Gastroesophageal sphincter (tissue), 4 donors: Measurements from ENCODE around the gene OR2L3. TPM values are rescaled to one million over a fixed set of nuclear protein-coding genes. Genes with fewer than 3 reads are reported as not detected.

Experiments
- ATAC-seq: fragments of 150-250 bp; one replicate; pipeline ENCODE4 v1.9.1; 2016; ENCODE audit warnings: mild to moderate bottlenecking, moderate library complexity
- H3K27ac ChIP-seq, 4 donors: fragments of 200-600 bp; sonication (generic) in 3 of 4; 1 replicate in 3 of 4; 2 replicates in 1 of 4; pipeline ENCODE4 v1.5.1; 2016 to 2019
- H3K27me3 ChIP-seq: fragments of 200-600 bp; sonication (generic); one replicate; pipeline ENCODE4 v1.5.1; 2019
- H3K36me3 ChIP-seq, 2 donors: fragments of 200-600 bp; sonication (generic); one replicate each; pipeline ENCODE4 v1.5.1; 2019; ENCODE audit warnings: control low read depth in 1 of 2
- H3K4me1 ChIP-seq, 3 donors: fragments of 200-600 bp; sonication (generic); 1 replicate in 2 of 3; 2 replicates in 1 of 3; pipeline ENCODE4 v1.5.1; 2016 to 2019; ENCODE audit warnings: control low read depth in 2 of 3
- H3K4me3 ChIP-seq, 2 donors: fragments of 200-600 bp; sonication (generic); one replicate each; pipeline ENCODE4 v1.5.1; 2019; ENCODE audit warnings: mild to moderate bottlenecking in 1 of 2, moderate library complexity in 1 of 2
- H3K9me3 ChIP-seq, 3 donors: fragments of 200-600 bp; sonication (generic); one replicate each; pipeline ENCODE4 v1.5.1; 2017 to 2019; ENCODE audit warnings: control low read depth in 2 of 3
- EP300 ChIP-seq: sonication (generic); formaldehyde crosslinking; IDR thresholded peaks from one replicate; pipeline ENCODE4 v1.6.1; 2017; ENCODE audit warnings: antibody characterized with exemption, mild to moderate bottlenecking
- POLR2A ChIP-seq, 2 donors: fragments of 450-650 bp; IDR thresholded peaks; one replicate each; pipeline ENCODE4 v1.6.1; 2017; ENCODE audit warnings: antibody characterized with exemption in 2 of 2, mild to moderate bottlenecking in 2 of 2, moderate library complexity in 1 of 2
- POLR2AphosphoS5 ChIP-seq: sonication (generic); formaldehyde crosslinking; IDR thresholded peaks from one replicate; pipeline ENCODE4 v1.6.1; 2017; ENCODE audit warnings: antibody characterized with exemption
- WGBS, 2 donors: methylation state at CpG; one replicate each; pipeline ENCODE4 v1.1.5; 2018; ENCODE audit warnings: low coverage in 1 of 2; 5-methylcytosine and 5-hydroxymethylcytosine counted together
- small RNA-seq, 4 donors: library from RNA; depleted of rRNA; stranded (forward); fragments of <200 nt; gene quantifications; one replicate each; pipeline ENCODE3, GENCODE V24; 2016
- total RNA-seq, 4 donors: library from RNA; depleted of rRNA; stranded (reverse); fragments of >200 nt; gene quantifications; one replicate each; pipeline ENCODE4 v1.1.0, GENCODE V29; 2016
- TF ChIP-seq, protein P1 (sequence below), 4 experiments: fragments of 200-600 bp in 2 of 4; fragments of 450-650 bp in 2 of 4; sonication (generic) in 1 of 4; IDR thresholded peaks; one replicate each; pipeline ENCODE4 v1.5.1; 2017 to 2019; ENCODE audit warnings: antibody characterized with exemption in 4 of 4, mild to moderate bottlenecking in 2 of 4, moderate library complexity in 2 of 4

Gene OR2L3
- total RNA-seq, 4 donors from 2014 or later, result not detected

DNA sequence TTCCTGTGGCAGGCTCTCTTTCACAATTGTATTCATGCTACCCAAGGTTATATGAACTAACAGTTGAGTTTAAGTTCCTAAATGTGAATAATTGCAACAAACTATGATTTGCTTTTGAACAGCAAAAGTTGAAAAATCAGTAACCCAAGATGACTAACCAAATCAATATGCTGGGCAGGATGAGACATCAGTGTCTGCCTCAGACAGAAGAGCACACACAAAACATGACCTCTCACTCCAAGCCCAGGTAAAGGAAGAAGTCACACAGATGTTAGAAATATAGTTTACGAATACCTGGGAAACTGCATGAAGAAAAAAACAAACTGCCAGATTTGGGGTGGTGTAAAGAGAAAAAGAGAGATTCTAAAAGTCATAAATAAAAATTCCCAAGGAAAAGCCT lies 51.9 kb downstream of the OR2L3 start:
- H3K9me3 ChIP-seq, result no peaks in the 10 kb centered on the region
- no peak overlapping the region for H3K27ac ChIP-seq
- no peak for TF ChIP-seq POLR2AphosphoS5
- TF ChIP-seq, protein P1, sequence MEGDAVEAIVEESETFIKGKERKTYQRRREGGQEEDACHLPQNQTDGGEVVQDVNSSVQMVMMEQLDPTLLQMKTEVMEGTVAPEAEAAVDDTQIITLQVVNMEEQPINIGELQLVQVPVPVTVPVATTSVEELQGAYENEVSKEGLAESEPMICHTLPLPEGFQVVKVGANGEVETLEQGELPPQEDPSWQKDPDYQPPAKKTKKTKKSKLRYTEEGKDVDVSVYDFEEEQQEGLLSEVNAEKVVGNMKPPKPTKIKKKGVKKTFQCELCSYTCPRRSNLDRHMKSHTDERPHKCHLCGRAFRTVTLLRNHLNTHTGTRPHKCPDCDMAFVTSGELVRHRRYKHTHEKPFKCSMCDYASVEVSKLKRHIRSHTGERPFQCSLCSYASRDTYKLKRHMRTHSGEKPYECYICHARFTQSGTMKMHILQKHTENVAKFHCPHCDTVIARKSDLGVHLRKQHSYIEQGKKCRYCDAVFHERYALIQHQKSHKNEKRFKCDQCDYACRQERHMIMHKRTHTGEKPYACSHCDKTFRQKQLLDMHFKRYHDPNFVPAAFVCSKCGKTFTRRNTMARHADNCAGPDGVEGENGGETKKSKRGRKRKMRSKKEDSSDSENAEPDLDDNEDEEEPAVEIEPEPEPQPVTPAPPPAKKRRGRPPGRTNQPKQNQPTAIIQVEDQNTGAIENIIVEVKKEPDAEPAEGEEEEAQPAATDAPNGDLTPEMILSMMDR (IDR thresholded peaks at IDR 0.05), result no peak
- no peak for TF ChIP-seq POLR2A (IDR thresholded peaks at IDR 0.05)
- H3K27me3 ChIP-seq, result no peaks in the 10 kb centered on the region
- no peaks in the 10 kb centered on the region for H3K36me3 ChIP-seq
- no peak overlapping the region for H3K4me3 ChIP-seq
- ATAC-seq, result no peak
- no peaks in the 10 kb centered on the region for H3K4me1 ChIP-seq
- 53 to 83% methylated on average over 1 of the region's 1 CpG for WGBS, 2 donors

DNA sequence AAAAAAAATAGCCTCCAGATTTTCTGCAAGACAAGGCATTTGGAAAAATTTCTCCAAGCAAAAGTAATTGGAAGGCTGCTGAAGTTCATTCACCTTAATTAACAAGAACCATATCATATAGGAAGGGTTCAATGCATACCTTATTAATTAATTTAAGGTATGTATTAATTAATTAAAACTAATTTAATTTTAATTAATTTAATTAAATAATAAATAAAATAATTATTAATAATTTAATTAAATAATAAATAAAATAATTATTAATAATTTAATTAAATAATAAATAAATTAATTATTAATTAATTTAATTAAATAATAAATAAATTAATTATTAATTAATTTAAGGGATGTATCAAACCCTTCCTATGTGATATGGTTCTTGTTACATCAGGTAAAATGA lies 56.2 kb downstream of the OR2L3 start:
- H3K4me1 ChIP-seq, result no peaks in the 10 kb centered on the region
- no peak for ATAC-seq

DNA sequence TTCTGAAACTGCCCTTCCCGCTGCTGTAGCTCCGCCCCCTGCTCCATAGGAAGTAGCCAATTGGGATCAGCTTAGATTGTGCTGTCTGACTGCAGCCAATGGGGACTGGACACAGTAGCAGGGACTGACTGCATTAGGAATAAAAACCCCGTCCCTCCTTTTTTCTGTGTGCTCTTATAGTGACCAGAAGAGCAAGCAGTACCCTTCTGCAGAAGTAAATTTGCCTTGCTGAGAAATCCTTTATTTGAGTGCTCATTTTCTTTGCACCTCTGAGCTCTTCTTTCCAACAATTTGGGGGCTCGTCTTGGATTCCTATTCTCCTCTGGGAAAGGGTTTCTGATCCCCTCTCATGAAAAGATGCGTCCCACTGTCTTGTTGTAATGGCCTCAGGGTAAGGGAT lies 64.5 kb downstream of the OR2L3 start:
- H3K27me3 ChIP-seq, result no peaks in the 10 kb centered on the region
- no peak for TF ChIP-seq POLR2AphosphoS5
- TF ChIP-seq, protein P1 (IDR thresholded peaks at IDR 0.05), result no peak
- no peak for TF ChIP-seq POLR2A (IDR thresholded peaks at IDR 0.05)
- no peak for TF ChIP-seq EP300
- peaks cover 0 to 24% (median 0%) of the 10 kb centered on the region in 3 donors for H3K9me3 ChIP-seq
- H3K27ac ChIP-seq, result no peak overlapping the region
- H3K4me1 ChIP-seq, result no peaks in the 10 kb centered on the region
- H3K36me3 ChIP-seq, result no peaks in the 10 kb centered on the region
- WGBS, 2 donors, result 60 to 65% methylated on average over 1 to 4 of the region's 5 CpGs
- ATAC-seq, result no peak
- no peak overlapping the region for H3K4me3 ChIP-seq

More for the DNA sequence above, 56.2 kb downstream of the OR2L3 start:
- Histone ChIP-seq H3K27me3 (no peaks in the 10 kb centered on the region), H3K27ac (no peak overlapping the region), H3K9me3 (peaks cover 0 to 13% (median 0%) of the 10 kb centered on the region in 3 donors), H3K4me3 (no peak overlapping the region), H3K36me3 (no peaks in the 10 kb centered on the region)
- TF ChIP-seq EP300 (no peak), POLR2AphosphoS5 (no peak), POLR2A (IDR thresholded peaks at IDR 0.05) (no peak)
- TF ChIP-seq, protein P1 (IDR thresholded peaks at IDR 0.05), result no peak

Small RNA genes within 50 kb of the gene (small RNA-seq; reads per million reads assigned to genes)
- gene RF00019, result 0 reads per million in 4 donors

Other genes with a start within 250 kb of the OR2L3 start
- gene OR14A16, start 222.7 kb upstream of the OR2L3 start, total RNA-seq, result not detected
- not detected for gene OR11L1, start 204.9 kb upstream of the OR2L3 start, total RNA-seq
- 1 to 10 TPM in 1 of 4 donors, under 1 TPM in 2, not detected in 1; 0.81 to 9.1 (median 0.89) TPM for gene TRIM58, start 189.6 kb upstream of the OR2L3 start, total RNA-seq
- gene OR2W3, start 151.2 kb upstream of the OR2L3 start, total RNA-seq, result 1 to 10 TPM in 1 of 4 donors, under 1 TPM in 2, not detected in 1; 0.39 to 1.6 (median 0.40) TPM
- gene OR2T8, start 126.6 kb upstream of the OR2L3 start, total RNA-seq, result not detected
- not detected for gene OR2AJ1, start 121.9 kb upstream of the OR2L3 start, total RNA-seq
- gene OR2L8, start 98.0 kb upstream of the OR2L3 start, total RNA-seq, result not detected
- gene OR2AK2, start 81.6 kb upstream of the OR2L3 start, total RNA-seq, result not detected
- not detected for gene OR2L5, start 33.2 kb upstream of the OR2L3 start, total RNA-seq
- not detected for gene OR2L2, start 16.8 kb upstream of the OR2L3 start, total RNA-seq
- not detected for gene OR2L13, start 48.3 kb downstream of the OR2L3 start, total RNA-seq
- gene OR2M5, start 98.3 kb downstream of the OR2L3 start, total RNA-seq, result not detected
- gene OR2M2, start 128.0 kb downstream of the OR2L3 start, total RNA-seq, result not detected
- not detected for gene OR2M3, start 150.4 kb downstream of the OR2L3 start, total RNA-seq
- under 1 TPM in 2 of 4 donors, not detected in 2; 0.05 to 0.50 TPM for gene OR2M4, start 184.6 kb downstream of the OR2L3 start, total RNA-seq
- not detected for gene OR2T33, start 231.1 kb downstream of the OR2L3 start, total RNA-seq